SHP77 treated with DMSO at 0.1 percent for 48 hours (cell line): ENCODE results near the gene UCK1.

Experiments used
- DNase-seq: peaks from one replicate; lab custom pipeline; 2025; lab: John Stamatoyannopoulos, UW

Gene UCK1

DNA sequence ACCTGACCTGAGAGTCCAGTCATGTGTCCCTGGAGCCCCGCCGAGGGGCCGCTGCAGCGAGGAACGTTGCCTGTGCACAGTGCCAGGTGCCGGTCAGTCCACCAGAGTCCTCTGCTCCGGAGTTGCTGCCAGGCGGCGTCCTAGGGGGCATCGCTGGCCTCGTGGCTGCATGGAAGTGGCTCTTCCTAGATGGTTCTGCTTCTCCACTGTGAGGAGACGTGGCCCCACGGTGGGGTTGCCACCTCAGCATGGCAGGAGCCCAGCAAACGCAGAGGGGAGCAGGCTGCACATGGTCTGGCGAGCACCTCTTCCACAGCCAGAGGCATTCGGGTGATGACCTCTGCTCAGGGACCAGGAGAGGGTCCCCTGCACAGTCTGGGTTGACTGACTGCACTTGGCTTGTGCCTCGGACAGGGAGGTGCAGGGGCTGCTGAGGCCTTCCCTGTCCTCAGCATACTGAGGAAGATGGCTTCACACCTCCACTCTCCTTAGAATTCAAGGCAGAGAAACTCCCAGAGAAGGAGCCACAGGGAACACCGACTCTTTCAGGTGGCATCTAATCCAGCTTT is 54.2 kb downstream of the UCK1 start:
- DNase-seq: no peak

DNA sequence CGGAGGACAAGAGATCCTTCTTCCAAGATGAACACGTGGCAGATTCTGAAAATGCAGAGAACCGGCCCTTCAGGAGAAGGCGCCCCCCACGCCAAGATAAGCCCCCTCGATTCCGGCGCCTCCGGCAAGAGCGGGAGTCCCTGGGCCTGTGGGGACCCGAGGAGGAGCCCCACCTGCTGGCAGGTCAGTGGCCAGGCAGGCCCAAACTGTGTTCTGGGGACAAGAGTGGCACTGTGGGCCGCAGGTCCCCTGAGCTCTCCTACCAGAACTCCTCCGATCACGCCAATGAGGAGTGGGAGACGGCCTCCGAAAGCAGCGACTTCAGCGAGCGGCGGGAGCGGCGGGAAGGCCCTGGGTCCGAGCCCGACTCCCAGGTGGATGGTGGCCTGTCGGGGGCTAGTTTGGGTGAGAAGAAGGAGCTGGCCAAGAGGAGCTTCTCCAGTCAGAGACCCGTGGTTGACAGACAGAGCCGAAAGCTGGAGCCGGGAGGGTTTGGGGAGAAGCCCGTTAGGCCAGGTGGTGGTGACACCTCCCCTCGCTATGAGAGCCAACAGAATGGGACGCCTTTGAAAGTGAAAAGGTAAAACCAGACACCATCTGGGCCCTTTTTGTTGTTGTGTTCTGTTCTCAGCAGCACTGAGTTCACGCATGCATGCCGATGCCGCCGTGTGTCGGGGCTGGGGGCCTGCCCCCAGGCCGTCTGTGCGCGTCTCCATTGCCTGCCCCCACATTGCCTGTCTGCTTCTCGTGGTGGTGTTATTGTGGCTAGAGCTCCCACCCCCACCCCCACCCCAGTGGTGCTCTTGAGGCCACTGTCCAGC is 54.9 kb downstream of the UCK1 start:
- no peak for DNase-seq

DNA sequence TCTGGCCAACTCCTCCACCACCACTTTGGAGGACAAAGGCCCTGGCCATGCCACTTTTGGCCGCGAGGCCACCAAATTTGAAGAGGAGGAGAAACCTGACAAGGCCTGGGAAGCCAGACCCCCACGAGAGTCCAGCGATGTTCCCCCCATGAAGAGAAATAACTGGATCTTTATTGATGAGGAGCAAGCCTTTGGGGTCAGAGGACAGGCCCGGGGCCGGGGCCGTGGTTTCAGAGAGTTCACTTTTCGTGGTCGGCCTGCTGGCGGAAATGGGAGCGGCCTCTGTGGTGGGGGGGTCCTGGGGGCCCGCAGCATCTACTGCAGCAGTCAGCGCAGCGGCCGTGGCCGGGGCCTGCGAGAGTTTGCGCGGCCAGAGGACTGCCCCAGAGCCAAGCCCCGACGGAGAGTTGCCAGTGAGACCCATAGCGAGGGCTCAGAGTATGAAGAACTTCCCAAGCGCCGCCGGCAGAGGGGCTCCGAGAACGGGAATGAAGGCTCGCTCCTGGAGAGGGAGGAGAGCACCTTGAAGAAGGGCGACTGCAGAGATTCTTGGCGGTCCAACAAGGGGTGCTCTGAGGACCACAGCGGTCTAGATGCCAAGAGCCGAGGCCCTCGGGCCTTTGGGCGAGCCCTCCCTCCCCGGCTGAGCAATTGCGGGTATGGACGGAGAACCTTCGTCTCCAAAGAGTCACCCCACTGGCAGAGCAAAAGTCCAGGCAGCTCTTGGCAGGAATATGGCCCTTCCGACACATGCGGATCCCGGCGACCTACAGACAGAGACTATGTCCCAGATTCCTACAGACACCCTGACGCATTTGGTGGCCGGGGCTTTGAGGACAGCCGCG is 55.7 kb downstream of the UCK1 start:
- DNase-seq: no peak

DNA sequence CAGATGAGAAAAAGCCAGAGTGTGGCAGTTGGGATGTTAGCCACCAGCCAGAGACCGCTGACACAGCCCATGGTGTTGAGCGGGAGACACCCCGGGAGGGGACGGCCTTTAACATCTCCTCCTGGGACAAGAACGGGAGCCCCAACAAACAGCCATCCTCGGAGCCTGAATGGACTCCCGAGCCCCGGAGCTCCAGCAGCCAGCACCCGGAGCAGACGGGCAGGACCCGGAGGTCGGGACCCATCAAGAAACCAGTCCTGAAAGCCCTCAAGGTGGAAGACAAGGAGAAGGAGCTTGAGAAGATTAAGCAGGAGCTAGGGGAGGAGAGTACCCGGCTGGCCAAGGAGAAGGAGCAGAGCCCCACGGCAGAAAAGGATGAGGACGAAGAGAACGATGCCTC is 56.4 kb downstream of the UCK1 start:
- no peak for DNase-seq

DNA sequence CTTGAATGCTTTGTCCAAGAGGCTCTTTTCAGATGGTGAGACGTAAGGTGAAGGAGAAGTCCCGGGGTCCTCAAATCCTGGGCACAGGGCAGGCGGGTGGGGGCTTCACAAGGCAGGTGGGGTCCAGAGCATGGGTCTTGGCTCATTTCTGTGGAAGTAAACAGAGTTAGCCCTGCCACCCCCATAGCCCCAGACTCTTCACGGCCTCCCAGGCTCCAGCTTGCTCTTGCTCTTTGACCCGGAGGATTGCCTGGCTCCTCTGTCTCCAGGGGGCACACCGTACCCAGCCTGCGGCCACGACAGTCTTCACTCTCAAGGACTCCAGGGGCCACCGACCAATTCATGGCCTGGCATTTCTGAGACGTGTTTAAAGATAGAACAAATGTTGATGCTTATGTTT is 57.2 kb downstream of the UCK1 start:
- DNase-seq: no peak
